Spinal cord (tissue), 10 donors: ENCODE data around the gene MTOR. TPM values are rescaled to one million over a fixed set of nuclear protein-coding genes. Genes with fewer than 3 reads are reported as not detected.

Experiments used
- DNase-seq, 6 donors: peaks; one replicate each; pipeline versions ENCODE4 v3.0.0 to v3.0.0-alpha.2; 2013 to 2015; ENCODE audit warnings: low spot score in 6 of 6, low read depth in 4 of 6
- H3K27ac ChIP-seq: one replicate; pipeline ENCODE4 v1.5.1; 2013; ENCODE audit warnings: low read depth, low read length, control low read depth
- H3K27me3 ChIP-seq: one replicate; pipeline ENCODE4 v1.6.1; 2013; ENCODE audit warnings: low read length; ENCODE audit not compliant: control insufficient read depth, insufficient read depth
- H3K36me3 ChIP-seq: one replicate; pipeline ENCODE4 v1.6.1; 2013; ENCODE audit warnings: low read length; ENCODE audit not compliant: control insufficient read depth, insufficient read depth
- H3K4me1 ChIP-seq: one replicate; pipeline ENCODE4 v1.6.1; 2013; ENCODE audit warnings: low read length; ENCODE audit not compliant: control insufficient read depth, insufficient read depth
- H3K4me3 ChIP-seq: one replicate; pipeline ENCODE4 v1.5.1; 2013; ENCODE audit warnings: low read depth, low read length, control low read depth
- H3K9me3 ChIP-seq: one replicate; pipeline ENCODE4 v1.6.1; 2013; ENCODE audit warnings: low read length; ENCODE audit not compliant: control insufficient read depth, insufficient read depth
- WGBS: methylation state at CpG from one replicate; pipeline ENCODE4 v1.1.5; 2013; ENCODE audit warnings: missing lambda C conversion rate; ENCODE audit not compliant: insufficient coverage; 5-methylcytosine and 5-hydroxymethylcytosine counted together
- polyA plus RNA-seq, 2 donors: library from polyadenylated mRNA; unstranded; fragments of 120-200 nt; gene quantifications; one replicate each; pipeline ENCODE4 v1.2.1, GENCODE V29; 2013; ENCODE audit not compliant: insufficient read length in 2 of 2
- total RNA-seq, 2 donors: library from RNA; depleted of rRNA in 1 of 2; stranded (reverse); fragments of 120-200 nt in 1 of 2; fragments of >200 nt in 1 of 2; gene quantifications; one replicate each; pipeline versions ENCODE4 v1.2.3 to v1.2.4, GENCODE V29; 2013 to 2014
- donor health status: healthy.

The MTOR gene
- total and polyA plus RNA-seq, 4 donors, result 44.2 to 50.8 (median 47.6) TPM

DNA sequence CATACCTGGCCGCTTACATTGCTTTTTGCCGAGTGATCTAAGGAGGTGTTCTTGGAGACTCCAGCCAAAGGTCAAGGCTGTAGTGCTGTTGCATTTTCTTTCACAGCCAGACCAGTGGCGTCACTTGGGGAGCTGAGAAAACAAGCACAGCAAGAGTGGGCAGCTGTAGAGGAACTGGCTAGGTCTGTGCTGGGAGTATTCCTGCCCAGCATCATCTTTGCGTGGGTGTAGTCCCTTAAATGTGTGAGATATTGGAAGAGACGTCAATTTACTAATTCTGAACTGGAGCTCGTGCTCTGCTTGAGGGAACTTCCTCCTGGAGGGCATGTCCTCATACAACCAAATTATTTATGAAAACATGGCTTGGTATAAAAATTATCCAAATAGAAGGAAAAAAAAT lies 20.8 kb upstream of the MTOR start:
- Histone ChIP-seq H3K4me3 (no peak overlapping the region), H3K4me1 (peaks cover 20% of the 10 kb centered on the region), H3K36me3 (peaks cover 18% of the 10 kb centered on the region), H3K27ac (no peak overlapping the region), H3K9me3 (no peaks in the 10 kb centered on the region), H3K27me3 (no peaks in the 10 kb centered on the region)
- 100% methylated on average over 3 of the region's 6 CpGs for WGBS
- no peak for DNase-seq

- H3K27me3 ChIP-seq, result no peaks in the 10 kb centered on the region
- H3K4me1 ChIP-seq, result peaks cover 9% of the 10 kb centered on the region
- no peak overlapping the region for H3K27ac ChIP-seq
- peak in 2 of 6 donors; percentile 16 to 56 for DNase-seq
- H3K9me3 ChIP-seq, result no peaks in the 10 kb centered on the region
- 29% methylated on average over 2 of the region's 8 CpGs for WGBS
- peaks cover 22% of the 10 kb centered on the region for H3K36me3 ChIP-seq
- no peak overlapping the region for H3K4me3 ChIP-seq
Observed at GRCh38 chr1:11281518-11282331, 19.4 kb upstream of the MTOR start.

GRCh38 chr1:11280719-11281376 lies 18.5 kb upstream of the MTOR start:
- Histone ChIP-seq H3K4me1 (peaks cover 10% of the 10 kb centered on the region), H3K36me3 (peaks cover 20% of the 10 kb centered on the region), H3K9me3 (no peaks in the 10 kb centered on the region), H3K27me3 (no peaks in the 10 kb centered on the region), H3K4me3 (no peak overlapping the region), H3K27ac (no peak overlapping the region)
- no peak for DNase-seq
- WGBS, result 95% methylated on average over 2 of the region's 4 CpGs

DNA sequence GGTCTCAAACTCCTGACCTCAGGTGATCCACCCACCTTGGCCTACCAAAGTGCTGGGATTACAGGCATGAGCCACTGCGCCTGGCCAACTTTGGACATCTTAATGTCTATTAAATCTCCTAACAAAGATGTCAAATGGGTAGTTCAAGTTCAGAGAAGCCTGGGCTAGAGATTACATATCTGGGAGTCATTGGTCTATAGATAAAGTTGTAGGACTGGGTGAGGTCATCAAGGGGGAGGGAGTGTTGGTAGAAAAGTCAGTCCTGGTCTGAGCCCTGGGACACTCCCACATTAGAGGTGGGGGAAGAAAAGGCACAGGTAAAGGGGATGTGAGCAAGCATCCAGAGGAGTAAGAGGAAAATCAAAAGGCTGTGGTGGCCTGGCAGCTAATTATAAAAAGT lies 17.3 kb upstream of the MTOR start:
- H3K4me1 ChIP-seq, result peaks cover 12% of the 10 kb centered on the region
- no peak overlapping the region for H3K27ac ChIP-seq
- no peak for DNase-seq
- H3K9me3 ChIP-seq, result no peaks in the 10 kb centered on the region
- WGBS, result no CpG with 5 or more reads among the region's 1 CpG
- H3K27me3 ChIP-seq, result no peaks in the 10 kb centered on the region
- peaks cover 16% of the 10 kb centered on the region for H3K36me3 ChIP-seq
- H3K4me3 ChIP-seq, result no peak overlapping the region

DNA sequence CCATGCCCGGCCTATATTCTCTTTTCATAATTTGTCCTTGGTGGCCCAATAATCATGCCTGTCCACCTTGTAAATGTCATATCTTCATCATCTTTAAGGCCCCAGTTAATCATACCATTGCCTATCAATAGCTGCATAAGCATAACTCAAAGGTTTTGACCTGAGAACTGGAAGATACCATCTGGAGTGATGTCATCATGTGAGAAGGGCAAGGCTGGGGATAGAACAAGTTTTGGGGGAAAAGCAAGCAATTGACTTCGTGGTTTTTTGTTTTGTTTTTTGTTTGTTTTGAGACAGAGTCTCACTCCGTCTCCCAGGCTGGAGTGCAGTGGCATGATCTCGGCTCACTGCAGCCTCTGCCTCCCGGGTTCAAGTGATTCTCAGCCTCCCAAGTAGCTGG lies 16.8 kb upstream of the MTOR start:
- H3K36me3 ChIP-seq, result peaks cover 16% of the 10 kb centered on the region
- DNase-seq, result no peak

DNA sequence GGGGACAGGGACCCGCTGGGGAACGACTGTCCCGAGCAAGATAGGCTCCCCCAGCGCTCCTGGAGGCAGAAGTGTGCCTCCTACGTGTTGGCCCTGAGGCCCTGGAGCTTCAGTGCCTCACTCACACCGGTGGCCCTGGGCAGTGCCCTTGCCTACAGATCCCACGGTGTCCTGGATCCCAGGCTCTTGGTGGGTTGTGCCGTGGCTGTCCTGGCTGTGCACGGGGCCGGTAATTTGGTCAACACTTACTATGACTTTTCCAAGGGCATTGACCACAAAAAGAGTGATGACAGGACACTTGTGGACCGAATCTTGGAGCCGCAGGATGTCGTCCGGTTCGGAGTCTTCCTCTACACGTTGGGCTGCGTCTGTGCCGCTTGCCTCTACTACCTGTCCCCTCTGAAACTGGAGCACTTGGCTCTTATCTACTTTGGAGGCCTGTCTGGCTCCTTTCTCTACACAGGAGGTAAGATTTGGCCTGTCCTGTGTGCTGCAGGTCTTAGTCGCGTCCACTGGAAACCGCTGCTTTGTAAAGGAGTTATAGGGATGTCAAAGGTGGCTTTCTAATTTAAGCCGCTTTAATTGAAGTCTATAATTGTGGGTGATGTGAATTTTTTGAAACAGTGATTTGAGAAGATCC lies 11.4 kb upstream of the MTOR start:
- H3K27me3 ChIP-seq, result no peaks in the 10 kb centered on the region
- 9% methylated on average over 22 of the region's 22 CpGs for WGBS
- peak overlapping the region; percentile 94 for H3K4me3 ChIP-seq
- no peaks in the 10 kb centered on the region for H3K9me3 ChIP-seq
- H3K36me3 ChIP-seq, result peaks cover 6% of the 10 kb centered on the region
- peaks cover 24% of the 10 kb centered on the region for H3K4me1 ChIP-seq
- DNase-seq, result peak in 2 of 6 donors; percentile 18 to 21
- peak overlapping the region; percentile 88 for H3K27ac ChIP-seq

More for the DNA sequence above, 16.8 kb upstream of the MTOR start:
- Histone ChIP-seq H3K27ac (no peak overlapping the region), H3K9me3 (no peaks in the 10 kb centered on the region), H3K4me1 (peaks cover 17% of the 10 kb centered on the region), H3K4me3 (no peak overlapping the region), H3K27me3 (no peaks in the 10 kb centered on the region)
- WGBS, result 94% methylated on average over 5 of the region's 5 CpGs

- whole genome bisulfite sequencing, result under 1% methylated on average over 37 of the region's 64 CpGs
- Histone ChIP-seq H3K36me3 (peaks cover 3% of the 10 kb centered on the region), H3K9me3 (no peaks in the 10 kb centered on the region), H3K27ac (peak within 1 kb of the TSS; percentile 88), H3K4me3 (peak within 1 kb of the TSS; percentile 94), H3K4me1 (peaks cover 24% of the 10 kb centered on the region), H3K27me3 (no peaks in the 10 kb centered on the region)
- peak in 5 of 6 donors; percentile 81 to 96 (median 87) for DNase-seq
Observed at GRCh38 chr1:11272832-11273594, 10.7 kb upstream of the MTOR start, which contains the start of gene UBIAD1. Gene UBIAD1 (plus strand): TSS chr1:11273198. CDS start chr1:11273532, 334 bp downstream.

- Histone ChIP-seq H3K9me3 (no peaks in the 10 kb centered on the region), H3K27ac (peak overlapping the region; percentile 61), H3K27me3 (no peaks in the 10 kb centered on the region), H3K4me3 (peak overlapping the region; percentile 18), H3K36me3 (no peaks in the 10 kb centered on the region), H3K4me1 (peaks cover 24% of the 10 kb centered on the region)
- 10% methylated on average over 9 of the region's 9 CpGs for WGBS
- no peak for DNase-seq
Observed at GRCh38 chr1:11272544-11272831, 10.1 kb upstream of the MTOR start.
